K562 (cell line): ENCODE results near the gene GRIA2. TPM values are rescaled to one million over a fixed set of nuclear protein-coding genes. Genes with fewer than 3 reads are reported as not detected.

Source experiments
- ATAC-seq: fragments of 200-7000 bp; cut with Tn5 transposase; 3 replicates; pipeline ENCODE4 v1.9.1; 2020; ENCODE audit warnings: moderate library complexity
- BruUV-seq: library from RNA; stranded (reverse); fragments of 400-500 nt; replicated peaks from 2 replicates; lab custom pipeline; 2021; lab: Mats Ljungman, UMichigan
- CTCF ChIA-PET: fragments of 300-600 bp; formaldehyde crosslinking; extraction: SDS; loops from one replicate; lab custom pipeline; 2021; ENCODE audit warnings: low intra/inter-chr PET ratio; lab: Yijun Ruan, JAX
- POLR2A ChIA-PET: fragments of 300-600, 350-650 bp; sonication (Branson Sonifier 250); formaldehyde crosslinking; extraction: SDS; loops from one replicate; lab custom pipeline; 2021; ENCODE audit warnings: antibody characterized with exemption, inconsistent platforms; lab: Yijun Ruan, JAX
- DNase-seq, 4 experiments: peaks; one replicate each; pipeline versions ENCODE4 v3.0.0 to v3.0.0-alpha.2; 2011 to 2018; ENCODE audit warnings: low spot score in 3 of 4, mixed read lengths in 3 of 4; ENCODE audit errors: extremely low read depth in 1 of 4
- FAIRE-seq: peaks from 2 replicates; lab custom pipeline; 2011; peaks lifted over from hg19 to GRCh38; lab: Jason Lieb, UNC
- H2AFZ ChIP-seq: 2 replicates; pipeline ENCODE4 v1.6.0; 2011; ENCODE audit warnings: low read depth, low read length, control low read depth, inconsistent platforms
- H3K27ac ChIP-seq: fragments of 200-600 bp; 3 replicates; pipeline ENCODE4 v1.8.0; 2011; ENCODE audit warnings: low read depth, mild to moderate bottlenecking, control low read depth, inconsistent platforms, low read length, moderate library complexity, mixed read lengths; ENCODE audit errors: extremely low read depth
- H3K27me3 ChIP-seq, 2 experiments: fragments of 300-600 bp in 1 of 2; 2 replicates in 1 of 2; 3 replicates in 1 of 2; pipeline versions ENCODE4 v1.6.0 to v1.8.0; 2011; ENCODE audit warnings: inconsistent platforms in 2 of 2, low read length in 2 of 2, mild to moderate bottlenecking in 1 of 2, mixed read lengths in 1 of 2, moderate library complexity in 1 of 2; ENCODE audit not compliant: control insufficient read depth in 2 of 2, insufficient read depth in 2 of 2
- H3K36me3 ChIP-seq: fragments of 300-600 bp; 3 replicates; pipeline ENCODE4 v1.8.0; 2011; ENCODE audit warnings: mild to moderate bottlenecking, low read length, inconsistent platforms; ENCODE audit not compliant: control insufficient read depth, insufficient read depth
- H3K4me1 ChIP-seq, 2 experiments: fragments of 200-600 bp in 1 of 2; replicated peaks in 1 of 2; 2 replicates in 1 of 2; 3 replicates in 1 of 2; pipeline versions ENCODE4 v1.5.1 to v1.8.0; 2011; ENCODE audit warnings: inconsistent platforms in 2 of 2, low read length in 2 of 2, mild to moderate bottlenecking in 1 of 2, mixed read lengths in 1 of 2, moderate library complexity in 1 of 2; ENCODE audit not compliant: control insufficient read depth in 2 of 2, insufficient read depth in 2 of 2
- H3K4me2 ChIP-seq: 2 replicates; pipeline ENCODE4 v1.6.1; 2011; ENCODE audit warnings: low read length, control low read depth, inconsistent platforms, mixed read lengths; ENCODE audit not compliant: insufficient read depth
- H3K4me3 ChIP-seq: fragments of 200-600 bp; sonication (generic), shearing (Covaris generic); 2 replicates; pipeline ENCODE4 v1.5.1; 2016; ENCODE audit warnings: control low read depth, inconsistent platforms
- H3K79me2 ChIP-seq: fragments of 200-600 bp; 3 replicates; pipeline ENCODE4 v1.8.0; 2011; ENCODE audit warnings: low read length, inconsistent platforms; ENCODE audit not compliant: control insufficient read depth, insufficient read depth
- H3K9ac ChIP-seq, 2 experiments: 2 replicates each; pipeline versions ENCODE4 v1.6.0 to v1.6.1; 2011; ENCODE audit warnings: low read depth in 2 of 2, low read length in 2 of 2, control low read depth in 1 of 2, inconsistent platforms in 1 of 2, mild to moderate bottlenecking in 1 of 2, mixed read lengths in 1 of 2; ENCODE audit not compliant: insufficient read depth in 1 of 2
- H3K9me1 ChIP-seq: one replicate; pipeline ENCODE4 v1.6.0; 2011; ENCODE audit warnings: inconsistent platforms, mild to moderate bottlenecking, low read length, moderate library complexity; ENCODE audit not compliant: control insufficient read depth, insufficient read depth
- H3K9me3 ChIP-seq: replicated peaks from 2 replicates; pipeline ENCODE4 v1.5.1; 2011; ENCODE audit warnings: low read depth, low read length, inconsistent platforms; ENCODE audit not compliant: control insufficient read depth, insufficient read depth
- H4K20me1 ChIP-seq: replicated peaks from 2 replicates; pipeline ENCODE4 v1.6.1; 2011; ENCODE audit warnings: low read length, inconsistent platforms, mixed read lengths; ENCODE audit not compliant: control insufficient read depth, insufficient read depth
- CEBPB ChIP-seq: fragments of 450-650 bp; IDR thresholded peaks from 2 replicates; pipeline ENCODE4 v1.6.1; 2016; ENCODE audit warnings: missing genetic modification characterization, missing compliant biosample characterization
- NUFIP1 ChIP-seq: fragments of 450-650 bp; IDR thresholded peaks from 2 replicates; pipeline ENCODE4 v1.6.1; 2018; ENCODE audit not compliant: partially characterized antibody
- PYGO2 ChIP-seq: fragments of 450-650 bp; IDR thresholded peaks from 2 replicates; pipeline ENCODE4 v1.6.1; 2016; ENCODE audit warnings: mild to moderate bottlenecking, missing genetic modification characterization, moderate library complexity, missing compliant biosample characterization
- RHOXF2B ChIP-seq: fragments of 250-450 bp; sonication (Bioruptor Pico); conservative IDR thresholded peaks from 2 replicates; pipeline ENCODE4 v1.5.1; 2021
- ZBTB8A ChIP-seq: fragments of 450-650 bp; IDR thresholded peaks from 2 replicates; pipeline ENCODE4 v1.6.1; 2018; ENCODE audit warnings: mild to moderate bottlenecking, moderate library complexity; ENCODE audit not compliant: partially characterized antibody
- ZNF780A ChIP-seq: fragments of 250-450 bp; sonication (Bioruptor Pico); IDR thresholded peaks from 2 replicates; pipeline ENCODE4 v1.5.0; 2021; ENCODE audit warnings: mild to moderate bottlenecking
- WGBS: fragments of 100-300 bp; shearing (Covaris generic); methylation state at CpG from one replicate; pipeline ENCODE4 v1.1.6; 2016; ENCODE audit warnings: low coverage, mixed read lengths; ENCODE audit not compliant: insufficient coverage; ENCODE audit errors: missing lambda C conversion rate; 5-methylcytosine and 5-hydroxymethylcytosine counted together
- in situ Hi-C: fragments of 300-500 bp; cut with MboI; formaldehyde crosslinking; loops from 4 replicates; pipeline ENCODE4 v1.15.0; 2018; ENCODE audit warnings: inconsistent platforms, mixed read lengths
- intact Hi-C: fragments of 100-400 bp; cut with micrococcal nuclease; formaldehyde crosslinking; loops from 2 replicates; pipeline ENCODE4 v1.14.2; 2022
- polyA plus RNA-seq, 8 experiments: library from polyadenylated mRNA; depleted of rRNA in 4 of 8; stranded (reverse) in 5 of 8; unstranded in 3 of 8; fragments of >200 nt; fragmentation: Nextera tagmentation in 2 of 8; fragmentation: Illumina TruSeq in 1 of 8; extraction: Ambion mirVana in 2 of 8; extraction: Trizol in 1 of 8; gene quantifications; 2 replicates each; pipeline versions ENCODE4 v1.2.1 to v1.2.3, GENCODE V29; 2011 to 2014; ENCODE audit warnings: inconsistent platforms in 1 of 8, missing spikeins in 1 of 8
- total RNA-seq, 7 experiments: library from RNA; depleted of rRNA in 6 of 7; stranded (reverse); fragments of >200 nt in 6 of 7; fragmentation: Illumina TruSeq in 2 of 7; extraction: Trizol in 2 of 7; gene quantifications; 2 replicates each; pipeline versions ENCODE4 v1.2.1 to v1.2.3, GENCODE V29; 2011 to 2021; ENCODE audit warnings: low replicate concordance in 1 of 7
- TF ChIP-seq, protein P1 (sequence below): fragments of 200-800 bp; sonication (Bioruptor generic); IDR thresholded peaks from 2 replicates; pipeline ENCODE4 v1.6.1; 2017; ENCODE audit warnings: missing genetic modification characterization, missing compliant biosample characterization
- TF ChIP-seq, protein P2 (sequence below), 2 experiments: fragments of 450-650 bp in 1 of 2; sonication (generic) in 1 of 2; formaldehyde crosslinking in 1 of 2; IDR thresholded peaks; 2 replicates each; pipeline versions ENCODE4 v1.7.1 to v1.9.0; 2016 to 2022; ENCODE audit warnings: inconsistent platforms in 1 of 2, mild to moderate bottlenecking in 1 of 2, missing genetic modification reagents in 1 of 2
- TF ChIP-seq, protein P3 (sequence below): fragments of 250-450 bp; sonication (Bioruptor Pico); IDR thresholded peaks from 2 replicates; pipeline ENCODE4 v1.5.0; 2022; ENCODE audit warnings: mild to moderate bottlenecking

GRIA2 gene
- total and polyA plus RNA-seq, 9 of the 15 experiments (the other 6 are each of a cell fraction or from before 2014, with no cell fraction given) = 0.07 TPM; not detected in 8

DNA sequence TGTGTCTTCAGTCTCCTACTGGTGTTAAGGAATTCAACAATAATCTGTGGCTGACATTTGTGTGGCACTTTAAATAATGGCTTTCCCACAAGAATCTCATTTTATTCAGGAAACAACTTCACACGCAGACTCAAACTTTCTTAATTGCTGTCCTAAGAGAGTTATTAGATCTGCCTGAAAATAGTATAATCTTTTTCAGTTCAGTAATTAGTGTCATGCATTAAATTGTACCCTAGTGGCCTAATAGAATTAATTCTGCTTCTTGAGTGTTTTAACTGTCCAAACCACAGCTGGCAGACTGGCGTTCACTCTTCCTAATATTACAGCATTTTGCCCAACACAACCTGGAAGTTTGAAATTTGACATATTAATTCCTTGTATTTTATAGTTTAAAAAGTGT is 107.1 kb downstream of the GRIA2 start:
- DNase-seq (no peak), FAIRE-seq (no peak), ATAC-seq (no peak)
- intact Hi-C loops (no loop called here), in situ Hi-C loops (no loop called here)
- H3K27ac ChIP-seq = no peak overlapping the region
- TF ChIP-seq RHOXF2B (no peak), ZNF780A (CRISPR knock-in tag) (no peak), ZBTB8A (no peak), NUFIP1 (no peak), CEBPB (no peak), PYGO2 (no peak)
- TF ChIP-seq, protein P1, sequence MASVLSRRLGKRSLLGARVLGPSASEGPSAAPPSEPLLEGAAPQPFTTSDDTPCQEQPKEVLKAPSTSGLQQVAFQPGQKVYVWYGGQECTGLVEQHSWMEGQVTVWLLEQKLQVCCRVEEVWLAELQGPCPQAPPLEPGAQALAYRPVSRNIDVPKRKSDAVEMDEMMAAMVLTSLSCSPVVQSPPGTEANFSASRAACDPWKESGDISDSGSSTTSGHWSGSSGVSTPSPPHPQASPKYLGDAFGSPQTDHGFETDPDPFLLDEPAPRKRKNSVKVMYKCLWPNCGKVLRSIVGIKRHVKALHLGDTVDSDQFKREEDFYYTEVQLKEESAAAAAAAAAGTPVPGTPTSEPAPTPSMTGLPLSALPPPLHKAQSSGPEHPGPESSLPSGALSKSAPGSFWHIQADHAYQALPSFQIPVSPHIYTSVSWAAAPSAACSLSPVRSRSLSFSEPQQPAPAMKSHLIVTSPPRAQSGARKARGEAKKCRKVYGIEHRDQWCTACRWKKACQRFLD (CRISPR knock-in tag) = no peak
- TF ChIP-seq, protein P2, sequence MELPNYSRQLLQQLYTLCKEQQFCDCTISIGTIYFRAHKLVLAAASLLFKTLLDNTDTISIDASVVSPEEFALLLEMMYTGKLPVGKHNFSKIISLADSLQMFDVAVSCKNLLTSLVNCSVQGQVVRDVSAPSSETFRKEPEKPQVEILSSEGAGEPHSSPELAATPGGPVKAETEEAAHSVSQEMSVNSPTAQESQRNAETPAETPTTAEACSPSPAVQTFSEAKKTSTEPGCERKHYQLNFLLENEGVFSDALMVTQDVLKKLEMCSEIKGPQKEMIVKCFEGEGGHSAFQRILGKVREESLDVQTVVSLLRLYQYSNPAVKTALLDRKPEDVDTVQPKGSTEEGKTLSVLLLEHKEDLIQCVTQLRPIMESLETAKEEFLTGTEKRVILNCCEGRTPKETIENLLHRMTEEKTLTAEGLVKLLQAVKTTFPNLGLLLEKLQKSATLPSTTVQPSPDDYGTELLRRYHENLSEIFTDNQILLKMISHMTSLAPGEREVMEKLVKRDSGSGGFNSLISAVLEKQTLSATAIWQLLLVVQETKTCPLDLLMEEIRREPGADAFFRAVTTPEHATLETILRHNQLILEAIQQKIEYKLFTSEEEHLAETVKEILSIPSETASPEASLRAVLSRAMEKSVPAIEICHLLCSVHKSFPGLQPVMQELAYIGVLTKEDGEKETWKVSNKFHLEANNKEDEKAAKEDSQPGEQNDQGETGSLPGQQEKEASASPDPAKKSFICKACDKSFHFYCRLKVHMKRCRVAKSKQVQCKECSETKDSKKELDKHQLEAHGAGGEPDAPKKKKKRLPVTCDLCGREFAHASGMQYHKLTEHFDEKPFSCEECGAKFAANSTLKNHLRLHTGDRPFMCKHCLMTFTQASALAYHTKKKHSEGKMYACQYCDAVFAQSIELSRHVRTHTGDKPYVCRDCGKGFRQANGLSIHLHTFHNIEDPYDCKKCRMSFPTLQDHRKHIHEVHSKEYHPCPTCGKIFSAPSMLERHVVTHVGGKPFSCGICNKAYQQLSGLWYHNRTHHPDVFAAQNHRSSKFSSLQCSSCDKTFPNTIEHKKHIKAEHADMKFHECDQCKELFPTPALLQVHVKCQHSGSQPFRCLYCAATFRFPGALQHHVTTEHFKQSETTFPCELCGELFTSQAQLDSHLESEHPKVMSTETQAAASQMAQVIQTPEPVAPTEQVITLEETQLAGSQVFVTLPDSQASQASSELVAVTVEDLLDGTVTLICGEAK (IDR thresholded peaks at IDR 0.05) = no peak
- TF ChIP-seq, protein P2 (CRISPR knock-in tag; IDR thresholded peaks at IDR 0.05) = no peak
- TF ChIP-seq, protein P3, sequence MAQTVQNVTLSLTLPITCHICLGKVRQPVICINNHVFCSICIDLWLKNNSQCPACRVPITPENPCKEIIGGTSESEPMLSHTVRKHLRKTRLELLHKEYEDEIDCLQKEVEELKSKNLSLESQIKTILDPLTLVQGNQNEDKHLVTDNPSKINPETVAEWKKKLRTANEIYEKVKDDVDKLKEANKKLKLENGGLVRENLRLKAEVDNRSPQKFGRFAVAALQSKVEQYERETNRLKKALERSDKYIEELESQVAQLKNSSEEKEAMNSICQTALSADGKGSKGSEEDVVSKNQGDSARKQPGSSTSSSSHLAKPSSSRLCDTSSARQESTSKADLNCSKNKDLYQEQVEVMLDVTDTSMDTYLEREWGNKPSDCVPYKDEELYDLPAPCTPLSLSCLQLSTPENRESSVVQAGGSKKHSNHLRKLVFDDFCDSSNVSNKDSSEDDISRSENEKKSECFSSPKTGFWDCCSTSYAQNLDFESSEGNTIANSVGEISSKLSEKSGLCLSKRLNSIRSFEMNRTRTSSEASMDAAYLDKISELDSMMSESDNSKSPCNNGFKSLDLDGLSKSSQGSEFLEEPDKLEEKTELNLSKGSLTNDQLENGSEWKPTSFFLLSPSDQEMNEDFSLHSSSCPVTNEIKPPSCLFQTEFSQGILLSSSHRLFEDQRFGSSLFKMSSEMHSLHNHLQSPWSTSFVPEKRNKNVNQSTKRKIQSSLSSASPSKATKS (CRISPR knock-in tag) = no peak
- no peaks in the 10 kb centered on the region for H3K79me2 ChIP-seq
- POLR2A ChIA-PET = no interaction called here
- H3K9ac ChIP-seq = no peak overlapping the region
- H3K9me3 ChIP-seq = no peaks in the 10 kb centered on the region; the same call in 1 of the 2 replicates
- H2AFZ ChIP-seq = no peak overlapping the region
- no TSS peak for BruUV-seq
- H3K36me3 ChIP-seq = no peaks in the 10 kb centered on the region
- H3K4me3 ChIP-seq = no peak overlapping the region
- H3K4me2 ChIP-seq = no peak overlapping the region
- no peaks in the 10 kb centered on the region for H3K9me1 ChIP-seq
- no peaks in the 10 kb centered on the region for H3K4me1 ChIP-seq
- CTCF ChIA-PET = no interaction called here
- no peaks in the 10 kb centered on the region for H4K20me1 ChIP-seq
- no peaks in the 10 kb centered on the region for H3K27me3 ChIP-seq
- WGBS = 0% methylated on average over 2 of the region's 2 CpGs
